Umbilical cord (tissue), 2 donors: ENCODE measurements around the gene NR2F1-AS1. TPM values are rescaled to one million over a fixed set of nuclear protein-coding genes. Genes with fewer than 3 reads are reported as not detected.

Source experiments
- DNase-seq: peaks from one replicate; pipeline ENCODE4 v3.0.0-alpha.2; 2015; ENCODE audit warnings: low spot score
- total RNA-seq: library from RNA; depleted of rRNA; stranded (reverse); fragments of >200 nt; gene quantifications from one replicate; pipeline ENCODE4 v1.2.3, GENCODE V29; 2014; ENCODE audit warnings: low replicate concordance; ENCODE audit not compliant: insufficient read depth

The NR2F1-AS1 gene
- total RNA-seq, 1 donor from 2014 or later, result 44.1 TPM

GRCh38 chr5:93385655-93386054 lies 195.4 kb downstream of the NR2F1-AS1 start:
- no peak for DNase-seq

- no peak for DNase-seq
Observed at GRCh38 chr5:93384995-93385394, 196.0 kb downstream of the NR2F1-AS1 start.

- DNase-seq, result no peak
Observed at GRCh38 chr5:93384026-93384425, 197.0 kb downstream of the NR2F1-AS1 start.

GRCh38 chr5:93382188-93382825 lies 198.7 kb downstream of the NR2F1-AS1 start:
- no peak for DNase-seq

GRCh38 chr5:93381057-93381456 lies 200.0 kb downstream of the NR2F1-AS1 start:
- DNase-seq, result no peak

GRCh38 chr5:93378073-93378472 lies 202.9 kb downstream of the NR2F1-AS1 start:
- no peak for DNase-seq

GRCh38 chr5:93371893-93372292 lies 209.1 kb downstream of the NR2F1-AS1 start:
- no peak for DNase-seq

- DNase-seq, result no peak
Observed at GRCh38 chr5:93364378-93364777, 216.6 kb downstream of the NR2F1-AS1 start.

- DNase-seq, result no peak
Observed at GRCh38 chr5:93360436-93361088, 220.5 kb downstream of the NR2F1-AS1 start.

GRCh38 chr5:93359960-93360305 lies 221.1 kb downstream of the NR2F1-AS1 start:
- DNase-seq, result no peak

Other genes with a start within 250 kb of the NR2F1-AS1 start
- gene NR2F1, start 2.0 kb upstream of the NR2F1-AS1 start, total RNA-seq, result 32.7 TPM
- 6.5 TPM for gene POU5F2, start 160.4 kb upstream of the NR2F1-AS1 start, total RNA-seq